Activated CD8-positive, alpha-beta T cell treated with anti-CD3 and anti-CD28 coated beads for 36 hours (primary cell): Measurements from ENCODE around the gene TRAK2. TPM values are rescaled to one million over a fixed set of nuclear protein-coding genes. Genes with fewer than 3 reads are reported as not detected.
A peak's percentile ranks its signal among the peaks of the same experiment; 100 is the strongest.
"Not testable (repeated sequence)": the region's sequence is repeated elsewhere in the genome, so short reads cannot be mapped to it uniquely, and the experiment has no call there.

Source experiments
- ATAC-seq: fragments of 200-7000 bp; cut with Tn5 transposase; one replicate; pipeline ENCODE4 v1.10.0; 2021; ENCODE audit warnings: mild to moderate bottlenecking, moderate library complexity
- CTCF ChIA-PET: fragments of 350-600 bp; sonication (Branson Sonifier 250); formaldehyde crosslinking; loops from one replicate; lab custom pipeline; 2021; ENCODE audit warnings: antibody characterized with exemption; lab: Charles Lee
- POLR2A ChIA-PET: fragments of 350-600 bp; sonication (Branson Sonifier 250); formaldehyde crosslinking; loops from one replicate; lab custom pipeline; 2021; ENCODE audit warnings: antibody characterized with exemption; lab: Charles Lee
- DNase-seq: peaks from one replicate; pipeline ENCODE4 v3.0.0-alpha.2; 2020
- H3K27ac Mint-ChIP-seq: one replicate; pipeline ENCODE4 v1.8.0; 2021; ENCODE audit warnings: mild to moderate bottlenecking, mixed read lengths
- H3K27me3 Mint-ChIP-seq: one replicate; pipeline ENCODE4 v1.8.0; 2021; ENCODE audit warnings: mixed read lengths
- H3K36me3 Mint-ChIP-seq: one replicate; pipeline ENCODE4 v1.8.0; 2021; ENCODE audit warnings: low read depth, mixed read lengths
- H3K4me1 Mint-ChIP-seq: one replicate; pipeline ENCODE4 v1.8.0; 2021; ENCODE audit warnings: low read depth, mixed read lengths
- H3K4me3 Mint-ChIP-seq: one replicate; pipeline ENCODE4 v1.8.0; 2021; ENCODE audit warnings: mild to moderate bottlenecking, moderate library complexity, mixed read lengths
- H3K9me3 Mint-ChIP-seq: one replicate; pipeline ENCODE4 v1.8.0; 2021; ENCODE audit warnings: mixed read lengths
- intact Hi-C: fragments of 100-400 bp; cut with micrococcal nuclease; formaldehyde crosslinking; loops from one replicate; pipeline ENCODE4 v1.10.0; 2022
- total RNA-seq, 2 experiments: library from RNA; stranded (reverse); gene quantifications; one replicate each; pipeline ENCODE4 v1.2.3, GENCODE V29; 2021
- TF ChIP-seq, protein P1 (sequence below): fragments of 200-600 bp; IDR thresholded peaks from one replicate; pipeline ENCODE4 v1.8.0; 2022; ENCODE audit warnings: antibody characterized with exemption, mild to moderate bottlenecking

Gene TRAK2
- total RNA-seq, 2 experiments from 2014 or later, result 19.8 to 22.8 TPM

GRCh38 chr2:201369775-201370174 is 81.5 kb downstream of the TRAK2 start:
- Mint-ChIP-seq H3K27me3 (no peaks in the 10 kb centered on the region), H3K27ac (no peak overlapping the region), H3K9me3 (peaks cover 22% of the 10 kb centered on the region), H3K36me3 (peaks cover 57% of the 10 kb centered on the region), H3K4me1 (no peaks in the 10 kb centered on the region), H3K4me3 (no peak overlapping the region)
- ATAC-seq, result no peak
- TF ChIP-seq, protein P1, sequence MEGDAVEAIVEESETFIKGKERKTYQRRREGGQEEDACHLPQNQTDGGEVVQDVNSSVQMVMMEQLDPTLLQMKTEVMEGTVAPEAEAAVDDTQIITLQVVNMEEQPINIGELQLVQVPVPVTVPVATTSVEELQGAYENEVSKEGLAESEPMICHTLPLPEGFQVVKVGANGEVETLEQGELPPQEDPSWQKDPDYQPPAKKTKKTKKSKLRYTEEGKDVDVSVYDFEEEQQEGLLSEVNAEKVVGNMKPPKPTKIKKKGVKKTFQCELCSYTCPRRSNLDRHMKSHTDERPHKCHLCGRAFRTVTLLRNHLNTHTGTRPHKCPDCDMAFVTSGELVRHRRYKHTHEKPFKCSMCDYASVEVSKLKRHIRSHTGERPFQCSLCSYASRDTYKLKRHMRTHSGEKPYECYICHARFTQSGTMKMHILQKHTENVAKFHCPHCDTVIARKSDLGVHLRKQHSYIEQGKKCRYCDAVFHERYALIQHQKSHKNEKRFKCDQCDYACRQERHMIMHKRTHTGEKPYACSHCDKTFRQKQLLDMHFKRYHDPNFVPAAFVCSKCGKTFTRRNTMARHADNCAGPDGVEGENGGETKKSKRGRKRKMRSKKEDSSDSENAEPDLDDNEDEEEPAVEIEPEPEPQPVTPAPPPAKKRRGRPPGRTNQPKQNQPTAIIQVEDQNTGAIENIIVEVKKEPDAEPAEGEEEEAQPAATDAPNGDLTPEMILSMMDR, result no peak
- ChIA-PET POLR2A (no interaction called here), CTCF (no interaction called here)
- intact Hi-C loops, result no loop called here
- DNase-seq, result no peak

DNA sequence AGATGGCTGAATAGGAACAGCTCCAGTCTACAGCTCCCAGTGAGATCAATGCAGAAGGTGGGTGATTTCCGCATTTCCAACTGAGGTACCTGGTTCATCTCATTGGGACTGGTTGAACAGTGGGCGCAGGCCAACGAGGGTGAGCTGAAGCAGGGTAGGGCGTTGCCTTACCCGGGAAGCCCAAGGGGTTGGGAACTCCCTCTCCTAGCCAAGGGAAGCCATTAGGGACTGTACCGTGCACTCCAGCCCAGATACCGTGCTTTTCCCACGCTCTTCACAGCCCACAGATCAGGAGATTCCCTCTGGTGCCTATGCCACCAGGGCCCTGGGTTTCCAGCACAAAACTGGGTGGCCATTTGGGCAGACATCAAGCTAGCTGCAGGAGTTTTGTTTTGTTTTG is 81.9 kb downstream of the TRAK2 start:
- ATAC-seq, DNase-seq, POLR2A ChIA-PET, H3K4me1 Mint-ChIP-seq, H3K4me3 Mint-ChIP-seq, CTCF ChIA-PET, H3K27ac Mint-ChIP-seq, H3K27me3 Mint-ChIP-seq, intact Hi-C loops: not testable (repeated sequence)
- peaks cover 54% of the 10 kb centered on the region for H3K36me3 Mint-ChIP-seq
- H3K9me3 Mint-ChIP-seq, result peaks cover 19% of the 10 kb centered on the region

DNA sequence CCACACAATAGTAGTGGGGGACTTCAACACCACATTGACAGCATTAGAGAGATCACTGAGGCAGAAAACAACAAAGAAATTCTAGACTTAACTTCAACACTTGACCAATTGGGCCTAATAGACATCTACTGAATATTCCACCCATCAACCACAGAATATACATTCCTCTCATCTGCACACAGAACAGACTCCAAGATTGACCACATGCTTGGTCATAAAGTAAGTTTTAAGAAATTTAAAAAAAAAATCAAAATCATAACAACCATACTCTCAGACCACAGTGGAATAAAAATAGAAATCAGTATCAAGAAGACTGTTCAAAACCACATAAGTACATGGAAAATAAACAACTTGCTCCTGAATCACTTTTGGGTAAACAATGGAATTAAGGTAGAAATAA is 85.1 kb downstream of the TRAK2 start:
- ChIA-PET POLR2A (interaction anchor here (1.5 kb wide), 1 partner anchor 129 kb away, joined by 7 read pairs; no protein-coding TSS in a partner anchor), CTCF (no interaction called here)
- Mint-ChIP-seq H3K9me3 (peaks cover 20% of the 10 kb centered on the region), H3K4me1 (peaks cover 17% of the 10 kb centered on the region), H3K4me3 (no peak overlapping the region), H3K27me3 (no peaks in the 10 kb centered on the region), H3K36me3 (peaks cover 53% of the 10 kb centered on the region), H3K27ac (no peak overlapping the region)
- DNase-seq (no peak), ATAC-seq (no peak)
- intact Hi-C loops, result no loop called here
- TF ChIP-seq, protein P1, result no peak

GRCh38 chr2:201363857-201364560 is 87.2 kb downstream of the TRAK2 start:
- Mint-ChIP-seq H3K27me3 (no peaks in the 10 kb centered on the region), H3K36me3 (peaks cover 45% of the 10 kb centered on the region), H3K4me1 (peaks cover 23% of the 10 kb centered on the region), H3K9me3 (peaks cover 20% of the 10 kb centered on the region), H3K4me3 (no peak overlapping the region), H3K27ac (no peak overlapping the region)
- TF ChIP-seq, protein P1, result peak; percentile 95
- ATAC-seq (peak; percentile 96), DNase-seq (peak; percentile 33)
- POLR2A ChIA-PET, result interaction anchor here (1.6 kb wide), 1 partner anchor 101 kb away, joined by 4 read pairs; no protein-coding TSS in a partner anchor
- intact Hi-C loops, result loop anchor here (1.0 to 5.0 kb wide), 2 partner anchors 102 to 128 kb away; partner anchors contain the start of gene CASP8
- CTCF ChIA-PET, result interaction anchor here (0.6 to 6.0 kb wide), 43 partner anchors 9 to 181 kb away, joined by 3 to 69 read pairs (median 4); partner anchors contain the start of genes CASP10 and CASP8

DNA sequence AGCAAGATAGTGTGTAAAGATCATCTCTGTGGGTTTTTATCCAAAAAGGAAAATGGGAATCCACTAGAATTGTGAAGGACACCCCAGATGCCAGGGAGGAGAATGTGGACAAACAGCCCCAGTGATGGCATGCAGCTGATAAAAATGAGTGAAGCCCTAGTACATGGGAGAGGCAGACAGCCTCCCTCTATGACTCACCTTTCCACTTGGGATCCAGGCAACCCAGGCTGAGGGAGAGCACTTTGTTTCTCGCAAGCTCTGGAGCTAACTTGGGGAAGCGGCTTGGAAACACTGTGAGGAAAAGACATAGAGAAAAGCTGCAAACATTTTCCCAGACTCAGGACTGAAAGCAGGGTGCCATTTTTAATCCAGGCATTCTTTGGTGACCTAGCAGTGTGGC is 88.9 kb downstream of the TRAK2 start:
- H3K4me1 Mint-ChIP-seq, result peaks cover 28% of the 10 kb centered on the region

More for the DNA sequence above, 88.9 kb downstream of the TRAK2 start:
- CTCF ChIA-PET, result interaction anchor here (0.6 to 6.0 kb wide), 3 partner anchors 89 to 129 kb away, joined by 4 to 69 read pairs (median 44); partner anchors contain the start of genes STRADB and TRAK2
- ATAC-seq (no peak), DNase-seq (no peak)
- H3K9me3 Mint-ChIP-seq, result peaks cover 10% of the 10 kb centered on the region
- H3K4me3 Mint-ChIP-seq, result no peak overlapping the region
- no peaks in the 10 kb centered on the region for H3K27me3 Mint-ChIP-seq
- TF ChIP-seq, protein P1, result no peak
- peaks cover 37% of the 10 kb centered on the region for H3K36me3 Mint-ChIP-seq
- POLR2A ChIA-PET, result interaction anchor here (0.9 to 1.6 kb wide), 3 partner anchors 99 to 138 kb away, joined by 3 to 4 read pairs (median 3); partner anchors contain the start of gene CASP8
- intact Hi-C loops, result loop anchor here (5.0 kb wide), 1 partner anchor 100 kb away; the partner anchor contains the start of gene CASP8
- no peak overlapping the region for H3K27ac Mint-ChIP-seq
